T-helper 17 cell (primary cell): ENCODE measurements around the gene SIRPG. TPM values are rescaled to one million over a fixed set of nuclear protein-coding genes. Genes with fewer than 3 reads are reported as not detected.
"Not testable (repeated sequence)": the region's sequence is repeated elsewhere in the genome, so short reads cannot be mapped to it uniquely, and the experiment has no call there.

Source experiments
- ATAC-seq: fragments of 150-1000 bp; cut with Tn5 transposase; 2 replicates; pipeline ENCODE4 v1.10.0; 2021; ENCODE audit warnings: mild to moderate bottlenecking, moderate library complexity
- DNase-seq, 3 donors: peaks; one replicate each; pipeline versions ENCODE4 v3.0.0 to v3.0.0-alpha.2; 2020 to 2021
- H3K9me3 ChIP-seq: one replicate; pipeline ENCODE4 v1.7.0; 2013; ENCODE audit warnings: low read length, mild to moderate bottlenecking; ENCODE audit not compliant: control insufficient read depth, poor library complexity, severe bottlenecking
- H3K27ac Mint-ChIP-seq: one replicate; pipeline ENCODE4 v1.8.0; 2022; ENCODE audit warnings: mild to moderate bottlenecking, moderate library complexity, mixed read lengths
- H3K27me3 Mint-ChIP-seq: one replicate; pipeline ENCODE4 v1.8.0; 2022; ENCODE audit warnings: mixed read lengths
- H3K36me3 Mint-ChIP-seq: one replicate; pipeline ENCODE4 v1.8.0; 2022; ENCODE audit warnings: low read depth, mixed read lengths
- H3K4me1 Mint-ChIP-seq: one replicate; pipeline ENCODE4 v1.8.0; 2022; ENCODE audit warnings: mild to moderate bottlenecking, mixed read lengths
- H3K4me3 Mint-ChIP-seq: one replicate; pipeline ENCODE4 v1.8.0; 2022; ENCODE audit warnings: mild to moderate bottlenecking, moderate library complexity, mixed read lengths
- total RNA-seq, 4 donors: library from RNA in 2 of 4; stranded (reverse) in 2 of 4; gene quantifications; one replicate each; pipeline ENCODE4 v1.2.3 and lab custom pipeline; 2022 to 2026

SIRPG gene
- total RNA-seq, 2 donors from 2014 or later = 45.3 to 47.5 TPM

DNA sequence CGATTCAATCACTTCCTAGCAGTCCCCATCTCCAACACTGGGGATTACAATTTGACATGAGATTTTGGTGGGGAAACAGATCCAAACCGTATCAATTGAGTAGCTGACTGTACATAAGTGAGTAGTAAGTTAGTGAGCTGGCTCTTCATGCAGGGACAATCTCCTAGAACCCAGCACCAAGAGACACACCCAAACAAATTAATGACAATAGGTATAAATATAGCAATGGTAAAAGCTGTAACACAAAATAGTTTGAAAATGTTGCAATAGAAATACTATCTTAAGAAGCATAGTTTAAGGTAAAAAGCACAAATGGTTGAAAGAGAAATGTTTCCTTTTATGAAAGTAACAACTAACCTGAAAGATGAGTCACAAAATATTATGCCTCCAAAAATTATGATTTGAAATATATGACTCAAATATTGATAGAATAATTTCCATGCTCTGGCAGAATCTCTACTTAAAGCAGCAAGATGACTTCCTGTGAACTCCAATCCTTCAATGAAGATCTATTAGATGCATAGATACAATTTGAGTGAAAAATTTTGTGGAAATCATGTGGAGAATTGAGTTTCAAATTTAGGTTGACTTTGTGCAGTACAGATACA is 32.4 kb downstream of the SIRPG start:
- DNase-seq (no peak), ATAC-seq (no peak)
- Mint-ChIP-seq H3K36me3 (peaks cover 8% of the 10 kb centered on the region), H3K4me1 (peaks cover 60% of the 10 kb centered on the region), H3K27me3 (no peaks in the 10 kb centered on the region), H3K4me3 (no peak overlapping the region), H3K27ac (peak overlapping the region; percentile 77)
- no peaks in the 10 kb centered on the region for H3K9me3 ChIP-seq

DNA sequence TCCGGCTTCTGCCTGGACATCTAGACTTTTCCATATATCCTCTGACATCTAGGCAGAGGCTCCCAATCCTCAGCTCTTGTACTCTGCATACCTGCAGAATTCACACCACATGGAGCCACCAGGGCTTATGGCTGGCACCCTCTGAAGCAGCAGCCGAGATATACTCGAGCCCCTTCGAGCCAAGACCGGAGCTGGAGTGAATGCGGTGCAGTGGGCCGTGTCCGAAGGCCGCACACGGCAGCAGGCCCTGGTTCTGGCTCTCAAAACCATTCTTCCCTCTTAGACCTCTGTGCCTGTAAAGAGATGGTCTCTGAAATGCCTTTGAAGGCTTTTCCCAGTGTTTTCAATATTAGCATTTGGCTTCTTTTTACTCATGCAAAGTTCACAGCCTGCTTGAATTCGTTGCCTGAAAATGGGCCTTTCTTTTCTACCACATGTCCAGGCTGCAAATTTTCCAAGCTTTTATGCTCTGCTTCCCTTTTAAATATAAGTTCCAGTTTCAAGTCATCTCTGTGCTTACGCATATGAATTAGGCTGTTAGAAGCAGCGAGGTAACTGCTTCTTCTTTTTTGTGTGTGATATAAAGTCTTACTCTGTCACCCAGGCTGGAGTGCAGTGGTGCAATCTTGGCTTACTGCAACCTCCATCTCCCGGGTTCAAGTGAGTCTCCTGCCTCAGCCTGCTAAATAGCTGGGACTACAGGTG is 33.9 kb downstream of the SIRPG start:
- H3K27ac Mint-ChIP-seq = peak overlapping the region; percentile 60
- ATAC-seq (no peak), DNase-seq (no peak)
- no peak overlapping the region for H3K4me3 Mint-ChIP-seq
- no peaks in the 10 kb centered on the region for H3K9me3 ChIP-seq
- peaks cover 64% of the 10 kb centered on the region for H3K4me1 Mint-ChIP-seq
- no peaks in the 10 kb centered on the region for H3K27me3 Mint-ChIP-seq
- peaks cover under 1% of the 10 kb centered on the region for H3K36me3 Mint-ChIP-seq

DNA sequence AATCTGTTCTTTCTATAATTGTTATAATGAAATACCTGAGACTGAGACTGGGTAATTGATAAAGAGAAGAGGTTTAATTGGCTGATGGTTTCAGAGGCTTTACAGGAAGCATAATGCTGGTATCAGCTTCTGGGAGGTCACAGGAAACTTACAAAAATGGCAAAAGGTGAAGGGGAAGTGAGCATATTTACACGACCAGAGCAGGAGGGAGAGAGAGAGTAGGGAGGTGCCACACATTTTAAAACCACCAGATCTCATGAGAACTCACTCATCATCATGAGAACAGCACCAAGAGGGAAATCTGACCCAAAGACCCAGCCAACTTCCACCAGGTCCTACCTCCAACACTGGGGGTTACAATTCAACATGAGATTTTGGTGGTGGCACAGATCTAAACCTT is 35.1 kb downstream of the SIRPG start:
- DNase-seq (no peak), ATAC-seq (peak; percentile 71)
- no peaks in the 10 kb centered on the region for H3K27me3 Mint-ChIP-seq
- peaks cover 59% of the 10 kb centered on the region for H3K4me1 Mint-ChIP-seq
- H3K27ac Mint-ChIP-seq = peak overlapping the region; percentile 37
- peak overlapping the region; percentile 39 for H3K4me3 Mint-ChIP-seq
- H3K36me3 Mint-ChIP-seq = no peaks in the 10 kb centered on the region
- no peaks in the 10 kb centered on the region for H3K9me3 ChIP-seq

DNA sequence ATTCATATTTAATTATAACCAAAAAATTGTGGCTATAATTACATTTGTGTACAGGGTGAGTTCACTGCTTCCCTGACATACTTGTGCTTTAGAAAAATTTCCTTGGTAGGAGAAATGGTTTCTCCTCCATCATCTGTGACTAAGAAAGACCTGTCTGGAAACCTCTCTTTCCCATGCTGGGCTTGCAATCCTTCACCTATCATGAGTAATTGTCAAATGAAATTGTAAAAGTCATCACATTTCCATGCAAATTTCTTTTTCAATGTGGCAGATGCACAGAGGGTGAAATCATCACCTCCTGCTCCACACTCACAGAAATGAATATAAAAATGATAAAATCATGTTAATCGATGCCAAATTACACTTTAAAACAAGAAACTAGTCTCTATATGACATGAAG is 36.3 kb downstream of the SIRPG start:
- Mint-ChIP-seq H3K4me3 (no peak overlapping the region), H3K4me1 (peaks cover 53% of the 10 kb centered on the region), H3K27me3 (no peaks in the 10 kb centered on the region), H3K27ac (no peak overlapping the region), H3K36me3 (no peaks in the 10 kb centered on the region)
- H3K9me3 ChIP-seq = no peaks in the 10 kb centered on the region
- ATAC-seq (no peak), DNase-seq (no peak)

DNA sequence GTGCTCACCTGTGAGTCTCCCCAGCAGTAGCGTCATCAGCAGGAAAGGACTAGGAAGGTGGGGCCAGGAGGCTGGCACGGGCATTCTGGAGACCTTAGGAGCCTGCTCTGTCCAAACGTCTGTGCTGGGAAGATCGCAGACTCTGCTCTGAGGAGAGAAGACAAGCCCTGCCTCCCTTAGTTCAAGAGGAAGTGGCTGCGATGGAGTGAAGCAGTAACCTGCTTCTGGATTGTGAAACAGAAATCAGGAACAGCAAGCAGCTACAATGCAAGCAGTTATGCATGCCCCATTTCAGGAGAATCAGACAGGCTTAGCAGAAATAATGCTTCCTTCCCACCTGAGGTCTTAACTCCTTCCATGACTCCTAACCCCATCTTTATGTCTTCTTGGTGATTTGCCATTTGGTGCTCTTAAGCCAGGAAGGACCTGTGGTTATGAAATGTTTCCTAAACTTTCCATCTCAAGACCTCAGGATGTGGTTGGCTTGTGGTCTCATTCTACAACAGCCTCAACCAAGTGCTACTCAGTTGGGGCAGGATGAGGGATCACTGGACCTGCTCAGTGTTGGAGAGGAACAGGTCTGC is 37.6 kb downstream of the SIRPG start, which contains the start of gene SIRPB1:
Gene SIRPB1, minus strand, starts transcription at position 149 of the 584 bp plus-strand sequence. Its CDS starts 65 bp downstream, at position 84.
- H3K9me3 ChIP-seq = no peaks in the 10 kb centered on the region
- peak within 1 kb of the TSS; percentile 58 for H3K4me3 Mint-ChIP-seq
- ATAC-seq = peak; percentile 57
- DNase-seq = no peak
- peak within 1 kb of the TSS; percentile 34 for H3K27ac Mint-ChIP-seq
- H3K36me3 Mint-ChIP-seq = no peaks in the 10 kb centered on the region
- no peaks in the 10 kb centered on the region for H3K27me3 Mint-ChIP-seq
- peaks cover 44% of the 10 kb centered on the region for H3K4me1 Mint-ChIP-seq

DNA sequence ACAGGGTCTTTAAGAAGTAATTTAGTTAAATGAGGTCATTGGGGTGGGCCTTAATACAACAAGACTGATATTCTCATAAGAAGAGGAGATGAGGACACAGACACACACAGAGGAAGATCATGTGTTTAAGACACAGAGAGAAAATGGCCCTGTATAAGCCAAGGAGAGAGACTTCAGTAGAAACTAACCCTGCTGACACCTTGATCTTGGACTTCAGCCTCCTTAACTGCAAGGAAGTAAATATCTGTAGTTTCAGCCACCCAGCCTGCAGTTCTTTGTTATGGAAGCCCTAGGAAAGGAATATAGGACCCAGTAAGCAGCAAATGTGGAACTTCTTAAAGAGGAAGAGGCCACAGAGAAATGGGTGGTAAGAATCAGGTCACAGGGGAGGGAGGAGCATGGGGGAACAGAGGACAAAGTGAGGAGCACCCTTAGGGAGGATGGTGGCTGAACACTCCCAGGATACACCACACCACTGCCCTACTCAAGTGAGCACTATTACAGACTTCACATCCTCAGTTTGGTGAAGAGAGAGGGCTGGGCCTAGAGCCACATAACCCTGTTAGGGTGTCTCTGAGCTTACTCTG is 38.5 kb downstream of the SIRPG start:
- Mint-ChIP-seq H3K27me3 (no peaks in the 10 kb centered on the region), H3K27ac (no peak overlapping the region), H3K36me3 (no peaks in the 10 kb centered on the region), H3K4me3 (no peak overlapping the region), H3K4me1 (peaks cover 38% of the 10 kb centered on the region)
- DNase-seq (no peak), ATAC-seq (no peak)
- no peaks in the 10 kb centered on the region for H3K9me3 ChIP-seq

DNA sequence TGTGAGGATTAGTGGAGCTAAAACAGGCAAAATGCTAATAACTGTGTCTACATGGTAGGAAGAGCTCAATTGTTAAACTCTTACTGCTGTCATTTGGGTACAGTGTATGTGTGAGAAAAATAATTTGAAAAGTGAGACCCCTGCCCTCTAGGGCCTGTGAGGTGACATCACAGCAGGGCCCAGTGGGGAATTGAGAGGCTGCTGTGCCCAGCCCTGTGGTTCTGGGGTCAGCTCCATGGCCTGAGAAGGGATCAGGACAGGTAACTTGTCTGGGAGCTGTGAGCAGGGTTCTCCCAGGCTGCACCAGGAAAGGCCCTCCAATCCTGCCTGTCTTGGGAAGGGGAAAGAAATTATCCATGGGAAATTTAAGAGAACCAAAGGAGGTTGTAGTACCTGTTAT is 39.1 kb downstream of the SIRPG start:
- Mint-ChIP-seq H3K27ac (no peak overlapping the region), H3K4me1 (peaks cover 38% of the 10 kb centered on the region), H3K36me3 (no peaks in the 10 kb centered on the region), H3K27me3 (no peaks in the 10 kb centered on the region), H3K4me3 (no peak overlapping the region)
- DNase-seq (no peak), ATAC-seq (no peak)
- no peaks in the 10 kb centered on the region for H3K9me3 ChIP-seq

DNA sequence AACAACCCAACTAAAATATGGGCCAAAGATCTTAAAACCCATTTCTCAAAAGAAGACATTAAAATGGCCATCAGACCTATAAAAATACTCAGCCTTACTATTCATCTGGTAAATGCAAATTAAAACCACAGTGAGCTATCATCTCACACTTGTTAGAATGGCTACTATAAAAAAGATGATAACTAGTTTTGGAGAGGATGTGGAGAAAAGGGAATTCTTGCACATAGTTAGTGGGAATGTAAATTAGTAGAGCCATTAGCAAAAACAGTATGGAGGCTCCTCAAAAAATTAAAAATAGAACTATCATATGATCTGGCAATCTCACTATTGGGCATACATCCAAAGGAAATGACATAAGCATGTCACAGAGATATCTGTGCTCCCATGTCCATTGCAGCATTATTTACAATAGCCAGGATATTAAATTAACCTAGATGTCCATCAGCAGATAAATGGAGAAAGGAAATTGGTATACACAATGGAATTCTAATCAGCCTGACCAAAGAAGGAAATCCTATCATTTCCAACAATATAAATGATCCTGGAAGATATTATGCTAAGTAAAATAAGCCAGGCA is 40.6 kb downstream of the SIRPG start:
- no peak for ATAC-seq
- no peak overlapping the region for H3K27ac Mint-ChIP-seq
- H3K4me1 Mint-ChIP-seq = peaks cover 25% of the 10 kb centered on the region
- no peak for DNase-seq
- H3K36me3 Mint-ChIP-seq = no peaks in the 10 kb centered on the region
- H3K27me3 Mint-ChIP-seq = no peaks in the 10 kb centered on the region
- H3K4me3 Mint-ChIP-seq = no peak overlapping the region
- no peaks in the 10 kb centered on the region for H3K9me3 ChIP-seq

DNA sequence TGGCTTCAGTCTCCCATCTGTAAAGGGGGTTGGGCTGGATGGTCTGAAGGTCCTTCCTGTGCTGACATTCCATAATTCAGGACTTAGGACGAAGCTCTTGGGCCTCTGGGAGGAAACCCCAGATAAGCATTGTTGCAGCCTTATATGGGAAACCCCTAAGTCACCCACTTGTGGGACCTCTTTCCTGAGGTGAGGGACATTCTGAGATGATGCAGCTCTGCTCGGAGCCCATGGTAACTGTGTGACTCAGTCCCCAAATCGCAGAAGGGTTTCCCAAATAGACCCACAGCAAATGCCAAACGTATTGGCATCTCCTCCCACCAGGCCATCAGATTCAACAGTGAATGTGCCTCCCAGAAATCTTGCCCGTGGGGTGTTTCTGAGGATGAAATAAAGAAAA is 47.2 kb downstream of the SIRPG start:
- DNase-seq, H3K27ac Mint-ChIP-seq, H3K4me3 Mint-ChIP-seq, ATAC-seq, H3K9me3 ChIP-seq, H3K4me1 Mint-ChIP-seq, H3K27me3 Mint-ChIP-seq, H3K36me3 Mint-ChIP-seq: not testable (repeated sequence)

DNA sequence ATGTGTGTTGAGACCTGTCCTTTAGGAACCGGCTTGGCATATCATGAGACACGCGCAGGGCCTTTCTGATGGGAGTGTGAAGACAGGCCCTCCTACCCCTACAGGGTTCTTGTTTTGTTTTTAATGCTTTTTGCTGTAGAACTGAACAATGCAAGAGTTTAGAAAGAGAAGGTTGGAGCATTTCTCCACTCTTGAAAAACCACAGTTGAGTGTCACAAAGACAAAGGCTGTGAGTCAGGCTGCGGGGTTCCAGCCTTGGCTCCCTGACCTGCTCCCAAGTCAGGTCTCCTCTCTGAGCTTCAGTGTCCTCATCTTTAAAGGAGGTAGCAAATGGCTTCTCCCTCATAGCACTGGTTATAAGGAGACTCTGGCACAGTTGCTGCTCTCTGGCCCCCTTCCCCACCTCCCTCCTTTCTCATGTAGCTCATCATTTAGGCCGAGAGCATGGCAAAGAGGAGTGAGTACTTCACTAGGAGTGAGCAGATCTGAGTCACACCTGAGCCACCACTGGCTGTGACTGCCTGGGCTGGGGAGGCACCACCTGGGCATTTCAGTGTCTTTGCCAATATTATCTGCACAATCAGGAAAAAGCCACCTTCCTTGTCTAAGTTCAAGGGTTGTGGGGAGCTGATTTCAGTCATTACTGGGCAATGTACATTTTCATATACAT is 48.8 kb downstream of the SIRPG start:
- H3K9me3 ChIP-seq, H3K27ac Mint-ChIP-seq, DNase-seq, H3K36me3 Mint-ChIP-seq, H3K4me3 Mint-ChIP-seq, H3K4me1 Mint-ChIP-seq, H3K27me3 Mint-ChIP-seq, ATAC-seq: not testable (repeated sequence)

DNA sequence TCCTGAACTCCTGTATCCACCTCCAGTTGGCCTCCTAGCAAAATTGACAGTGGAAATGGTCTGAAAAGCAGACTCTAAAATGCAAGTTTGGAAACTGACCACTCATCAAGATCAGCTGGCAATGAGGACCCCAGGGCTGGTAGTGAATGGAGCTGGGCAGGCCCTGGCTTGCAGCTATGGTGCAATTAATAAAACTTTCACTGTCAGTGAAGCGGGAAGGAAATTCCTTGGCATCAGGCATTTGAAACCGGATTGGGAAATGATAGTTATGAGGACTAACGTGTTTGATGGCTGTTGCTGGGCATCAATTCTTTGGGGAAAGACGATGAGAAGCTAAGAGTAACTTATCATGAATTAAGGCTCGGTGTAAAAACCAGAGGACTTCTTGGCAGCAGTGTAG is 56.8 kb downstream of the SIRPG start:
- H3K4me3 Mint-ChIP-seq = no peak overlapping the region
- ATAC-seq = no peak
- no peak for DNase-seq
- no peaks in the 10 kb centered on the region for H3K4me1 Mint-ChIP-seq
- no peaks in the 10 kb centered on the region for H3K9me3 ChIP-seq
- no peaks in the 10 kb centered on the region for H3K27me3 Mint-ChIP-seq
- no peaks in the 10 kb centered on the region for H3K36me3 Mint-ChIP-seq
- H3K27ac Mint-ChIP-seq = no peak overlapping the region

DNA sequence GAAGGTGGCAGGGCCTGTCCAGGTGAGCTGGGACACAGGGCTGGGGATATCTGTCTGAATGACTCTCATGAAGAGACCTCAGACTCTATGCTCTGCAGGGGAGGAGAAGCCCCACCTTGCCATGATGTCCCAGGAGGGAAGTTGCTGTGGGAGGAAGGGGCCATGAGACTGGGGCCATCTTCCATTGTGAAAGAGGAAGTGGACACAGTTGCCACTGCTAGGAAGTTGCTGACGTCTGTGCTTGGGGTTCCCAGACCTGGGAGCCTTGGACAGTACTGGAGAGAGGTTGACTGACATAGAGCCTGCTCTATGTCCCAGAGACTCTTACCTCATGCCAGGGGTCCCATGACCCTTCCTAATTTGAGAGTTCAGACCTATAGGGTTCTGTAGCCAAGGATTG is 62.2 kb downstream of the SIRPG start:
- no peak overlapping the region for H3K27ac Mint-ChIP-seq
- ATAC-seq (no peak), DNase-seq (no peak)
- H3K9me3 ChIP-seq = no peaks in the 10 kb centered on the region
- no peaks in the 10 kb centered on the region for H3K4me1 Mint-ChIP-seq
- no peaks in the 10 kb centered on the region for H3K36me3 Mint-ChIP-seq
- no peak overlapping the region for H3K4me3 Mint-ChIP-seq
- H3K27me3 Mint-ChIP-seq = no peaks in the 10 kb centered on the region
